GM18507 (cell line): ENCODE results near the gene SIRPB2.

ENCODE experiments used
- DNase-seq: peaks from one replicate; pipeline ENCODE4 v3.0.0; 2011; ENCODE audit warnings: low read depth; ENCODE audit not compliant: insufficient read length; ENCODE audit errors: extremely low spot score
- FAIRE-seq: peaks from 2 replicates; lab custom pipeline; 2011; peaks lifted over from hg19 to GRCh38; lab: Jason Lieb, UNC

Gene SIRPB2

DNA sequence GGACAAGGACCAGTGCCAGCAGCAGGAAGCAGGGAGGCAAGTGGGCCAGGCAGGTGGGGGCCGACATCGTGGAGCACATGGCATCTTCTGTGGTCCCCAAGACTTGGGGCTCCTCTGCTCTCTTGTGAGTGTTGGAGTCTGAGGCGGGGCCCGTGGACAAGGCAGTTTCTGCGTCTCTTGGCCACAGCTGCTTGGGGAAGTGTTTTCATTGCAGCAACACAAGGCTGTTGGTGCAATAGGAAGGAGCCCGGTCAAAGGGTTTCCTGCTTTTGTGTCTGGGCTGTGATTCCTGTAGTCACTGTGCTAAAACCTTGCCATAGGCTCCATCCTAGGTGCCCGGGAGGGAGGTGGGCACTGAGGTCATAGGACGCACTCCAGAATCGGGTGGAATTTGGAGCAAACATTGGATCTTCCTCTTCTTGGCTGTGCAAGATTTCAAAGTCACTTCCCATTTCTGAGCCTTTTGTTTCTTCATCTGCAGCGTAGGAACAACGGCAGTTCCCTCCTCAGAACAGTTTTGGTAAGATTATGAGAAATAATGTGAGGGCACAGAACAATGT lies at the start of gene SIRPB2:
Gene SIRPB2 (minus strand): TSS at position 140 of the 560 bp plus-strand sequence. CDS start 61 bp downstream, at position 79.
- no peak for FAIRE-seq
- DNase-seq: no peak

DNA sequence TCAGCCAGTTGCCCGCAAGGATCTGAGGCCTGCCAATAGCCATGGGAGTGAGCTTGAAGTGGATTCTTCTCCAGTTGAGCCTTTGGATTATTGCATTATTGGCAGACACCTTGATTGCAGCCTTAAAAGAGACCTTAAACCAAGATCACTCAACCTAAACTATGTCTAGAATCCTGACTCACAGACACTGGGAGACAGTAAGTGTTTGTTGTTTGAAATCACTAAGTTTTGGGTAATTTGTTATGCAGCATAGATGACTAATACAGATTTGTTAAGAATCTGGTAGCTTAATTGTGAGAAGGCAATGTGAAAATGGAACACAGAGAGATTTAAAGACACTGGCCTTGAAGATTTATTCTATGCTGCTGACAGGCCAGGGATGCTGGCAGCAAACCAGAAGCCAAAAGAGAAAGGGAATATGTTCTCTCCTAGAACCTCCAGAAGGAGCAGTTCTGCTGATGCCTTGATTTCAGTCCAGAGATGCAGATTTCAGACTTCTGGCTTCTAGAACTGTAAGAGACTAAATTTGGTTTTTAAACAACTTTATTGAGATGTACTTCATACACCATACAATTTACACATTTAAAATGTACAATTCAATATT lies 48.7 kb upstream of the SIRPB2 start:
- DNase-seq (no peak), FAIRE-seq (no peak)

DNA sequence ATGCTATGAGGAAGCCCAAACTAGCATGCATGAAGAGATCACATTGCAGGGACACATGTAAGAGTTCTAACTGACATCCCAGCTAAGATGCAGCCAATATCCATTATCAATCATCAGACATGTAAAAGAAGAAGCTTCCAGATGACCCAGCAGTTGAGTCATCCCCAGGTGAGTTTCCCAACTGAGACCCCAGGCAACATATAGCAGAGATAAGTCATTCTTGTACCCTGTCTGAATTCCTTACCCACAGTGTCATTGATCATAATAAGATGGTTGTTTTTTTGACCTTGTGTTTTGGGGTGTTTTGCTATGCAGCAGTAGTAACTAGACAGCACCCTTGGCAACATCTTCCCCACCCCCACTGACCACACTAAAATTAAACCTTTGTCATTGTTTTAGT lies 47.4 kb upstream of the SIRPB2 start:
- FAIRE-seq (no peak), DNase-seq (no peak)

DNA sequence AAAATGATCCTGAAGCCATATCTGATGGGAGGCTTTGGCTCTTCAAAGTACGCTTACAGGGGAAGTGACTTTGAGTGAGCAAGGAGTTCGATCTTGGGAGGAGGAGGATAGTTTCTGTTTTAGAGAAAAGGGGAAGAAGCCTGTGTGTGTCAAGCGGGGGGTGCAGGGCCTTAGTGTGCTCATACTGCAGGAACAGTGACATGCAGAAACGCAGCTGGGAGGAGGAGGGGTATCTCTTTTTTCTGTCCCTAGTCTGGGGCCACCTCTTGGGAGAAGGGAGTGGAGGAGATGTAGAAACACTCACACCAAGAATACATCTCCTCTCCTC lies 46.5 kb upstream of the SIRPB2 start:
- peak; percentile 81 for FAIRE-seq
- no peak for DNase-seq

DNA sequence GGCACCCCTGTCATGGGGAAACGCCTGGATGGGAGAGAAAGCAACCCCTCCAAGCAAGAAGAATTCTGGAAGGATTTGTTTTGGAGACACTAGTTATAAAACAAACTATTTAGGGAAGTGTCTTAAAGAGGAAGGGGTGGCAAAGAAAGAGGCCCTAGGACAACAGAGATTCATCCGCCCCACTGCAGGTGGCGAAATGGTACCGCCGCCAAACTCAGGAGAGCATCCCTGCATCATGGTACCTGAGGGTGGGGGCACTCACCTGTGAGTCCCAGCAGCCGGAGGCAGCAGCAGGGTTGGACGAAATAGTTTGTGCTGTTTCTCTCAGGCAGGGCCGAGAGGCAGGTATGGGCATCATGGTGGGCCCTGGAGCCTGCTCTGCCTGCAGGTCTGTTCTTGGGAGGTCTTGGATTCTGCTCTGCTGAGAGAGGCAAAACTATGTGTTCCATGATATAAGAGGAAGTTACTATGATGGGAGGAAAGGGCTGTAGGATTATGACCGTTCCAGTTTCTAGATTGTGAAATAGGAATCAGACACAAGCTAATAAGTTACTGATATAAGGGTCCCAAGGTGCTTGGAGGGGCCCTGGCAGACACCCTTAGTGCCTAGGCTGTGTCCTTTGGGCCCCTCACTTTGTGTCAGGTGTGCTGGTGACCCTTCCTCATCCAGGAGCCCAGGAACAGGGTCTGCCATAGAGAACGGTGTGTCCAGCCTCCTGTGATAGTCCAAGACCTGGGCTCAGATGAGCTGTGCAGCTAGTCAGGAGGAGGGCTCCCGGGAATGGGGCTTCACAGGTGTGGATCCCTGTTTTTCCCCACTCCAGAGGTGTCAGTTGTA lies 45.9 kb upstream of the SIRPB2 start:
- DNase-seq (no peak), FAIRE-seq (no peak)

DNA sequence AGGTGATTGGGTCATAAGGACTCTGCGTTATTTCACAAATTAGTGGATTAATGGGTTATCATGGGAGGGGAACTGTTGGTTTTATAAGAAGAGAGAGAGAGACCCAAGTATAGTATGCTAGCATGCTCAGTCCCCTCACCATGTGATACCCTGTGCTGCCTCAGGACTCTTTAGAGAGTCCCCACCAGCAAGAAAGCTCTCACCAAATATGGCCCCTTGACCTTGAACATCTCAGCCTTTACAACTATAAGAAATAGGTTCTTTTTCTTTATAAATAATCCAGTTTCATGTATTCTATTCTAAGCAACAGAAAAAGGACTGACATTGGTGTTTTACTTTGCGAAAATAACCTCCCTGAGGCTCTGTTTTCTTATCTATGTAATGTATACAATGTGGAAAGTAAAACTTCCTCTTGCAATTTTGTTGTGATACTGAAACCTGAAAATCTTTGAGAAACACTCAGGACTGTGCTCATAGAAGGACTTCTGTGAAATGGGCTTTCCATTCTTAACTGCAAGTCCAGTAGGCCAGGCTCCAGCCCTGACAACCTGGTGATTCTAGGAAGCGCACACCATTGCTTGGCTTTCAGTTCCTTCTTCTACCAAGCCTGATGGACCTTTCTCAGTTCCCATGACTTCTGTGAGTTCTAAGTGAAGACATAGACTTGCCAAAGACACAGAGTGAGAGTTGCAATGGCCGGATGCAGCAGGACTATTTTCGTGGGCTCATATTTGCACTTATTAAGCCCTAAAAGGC lies 44.4 kb upstream of the SIRPB2 start:
- peak; percentile 99 for FAIRE-seq
- peak; percentile 37 for DNase-seq

DNA sequence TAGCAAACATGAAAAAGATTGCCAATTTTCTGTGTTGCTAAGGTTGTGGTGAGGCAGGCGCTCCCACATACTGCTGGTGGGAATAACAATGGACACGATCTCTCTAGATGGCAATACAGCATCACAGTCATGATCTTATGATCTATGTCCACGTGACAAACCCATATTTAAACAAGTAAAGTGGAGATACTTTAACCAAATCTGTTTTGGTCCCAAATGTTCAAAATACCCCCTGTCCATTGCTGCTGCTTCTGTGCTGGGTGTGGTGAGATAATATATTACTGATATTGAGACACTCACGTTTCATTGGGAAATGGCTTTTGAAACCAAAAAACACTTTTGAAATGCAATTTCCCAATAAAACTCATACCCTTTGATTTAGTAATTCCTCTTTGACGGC lies 43.3 kb upstream of the SIRPB2 start:
- DNase-seq: no peak
- no peak for FAIRE-seq

DNA sequence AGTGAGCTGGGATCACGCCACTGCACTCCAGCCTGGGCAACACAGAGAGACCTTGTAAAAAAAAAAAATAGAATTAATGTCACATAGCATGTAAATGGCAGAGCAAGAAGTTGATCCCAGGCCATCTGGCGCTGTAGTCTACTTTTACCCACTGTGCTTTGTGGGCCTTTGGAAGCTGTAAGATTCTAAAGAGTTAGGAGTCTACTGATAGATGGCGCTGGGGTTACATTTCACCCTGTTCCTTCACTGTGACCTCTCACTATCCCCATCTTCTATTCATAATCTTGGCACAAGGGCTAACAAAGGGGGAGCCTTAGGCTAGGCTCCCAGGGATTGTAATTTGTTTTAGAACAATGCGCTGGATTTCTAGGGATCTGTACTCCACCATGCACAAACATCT lies 41.8 kb upstream of the SIRPB2 start:
- FAIRE-seq (no peak), DNase-seq (no peak)

DNA sequence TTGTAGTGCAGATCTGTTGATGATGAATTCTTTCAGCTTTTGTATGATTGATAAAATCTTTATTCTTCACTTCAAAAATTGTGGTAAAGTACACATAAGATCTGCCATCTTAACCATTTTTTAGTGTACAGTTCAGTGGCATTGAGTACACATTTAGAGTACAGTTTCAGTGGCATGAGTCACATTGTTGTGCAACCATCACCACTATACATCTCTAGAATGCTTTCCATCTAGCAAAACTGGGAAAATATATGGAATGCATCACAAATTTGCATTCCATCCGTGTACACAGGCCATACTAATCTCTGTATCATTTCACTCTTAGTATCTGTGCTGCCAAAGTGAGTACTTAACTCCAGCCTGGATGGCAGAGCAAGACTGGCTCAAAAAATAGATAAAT lies 37.6 kb upstream of the SIRPB2 start:
- no peak for FAIRE-seq
- no peak for DNase-seq

DNA sequence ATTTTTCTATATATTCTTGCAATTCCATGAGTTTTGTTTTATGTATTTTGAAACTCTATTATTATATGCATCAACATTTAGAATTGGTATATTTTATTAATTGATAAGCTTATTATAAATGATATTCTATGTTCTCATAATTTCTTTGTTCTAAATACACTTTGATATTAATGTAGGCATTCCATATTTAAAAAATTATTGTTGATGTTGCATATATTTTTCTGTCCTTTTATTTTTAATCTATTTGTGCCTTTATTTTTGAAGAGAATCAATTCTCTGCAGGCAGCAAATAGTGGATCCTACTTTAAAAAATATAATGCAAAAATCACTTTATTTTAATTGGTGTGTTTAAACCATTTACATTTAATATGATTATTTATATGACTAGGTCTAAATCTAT lies 36.7 kb upstream of the SIRPB2 start:
- DNase-seq (no peak), FAIRE-seq (no peak)

DNA sequence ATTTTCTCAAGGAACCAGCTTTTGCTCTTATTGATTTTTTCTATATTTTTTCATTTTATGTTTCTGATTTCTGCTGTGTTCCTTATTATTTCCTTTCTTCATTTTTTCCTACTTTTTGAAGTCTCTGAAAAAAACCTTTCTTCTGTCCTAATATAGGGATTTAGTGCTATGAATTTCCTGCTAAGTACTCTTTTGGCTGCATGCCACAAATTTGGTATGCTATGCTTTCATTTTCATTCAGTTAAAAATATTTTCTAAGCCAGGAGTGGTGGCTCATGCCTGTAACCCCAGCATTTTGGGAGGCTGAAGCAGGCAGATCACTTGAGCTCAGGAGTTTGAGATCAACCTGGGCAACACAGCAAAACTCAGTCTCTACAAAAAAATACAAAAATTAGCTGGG lies 35.7 kb upstream of the SIRPB2 start:
- no peak for FAIRE-seq
- DNase-seq: no peak

DNA sequence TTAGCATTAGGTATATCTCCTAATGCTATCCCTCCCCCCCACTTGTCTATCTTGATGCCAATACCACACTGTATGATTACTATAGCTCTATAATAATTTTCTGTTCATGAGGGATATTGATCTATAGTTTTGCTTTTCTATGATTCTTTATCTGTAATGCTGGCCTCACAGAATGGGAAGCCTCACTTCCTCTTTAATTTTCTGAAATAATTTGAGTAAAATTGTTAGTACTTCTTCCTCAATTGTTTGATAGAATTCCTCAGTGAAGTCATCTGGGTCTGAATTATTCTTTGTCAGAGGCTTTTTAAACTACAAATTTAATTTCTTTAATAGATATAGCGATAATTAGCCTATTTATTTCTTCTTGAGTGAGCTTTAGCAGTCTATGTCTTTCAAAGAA lies 35.1 kb upstream of the SIRPB2 start:
- FAIRE-seq (no peak), DNase-seq (no peak)

DNA sequence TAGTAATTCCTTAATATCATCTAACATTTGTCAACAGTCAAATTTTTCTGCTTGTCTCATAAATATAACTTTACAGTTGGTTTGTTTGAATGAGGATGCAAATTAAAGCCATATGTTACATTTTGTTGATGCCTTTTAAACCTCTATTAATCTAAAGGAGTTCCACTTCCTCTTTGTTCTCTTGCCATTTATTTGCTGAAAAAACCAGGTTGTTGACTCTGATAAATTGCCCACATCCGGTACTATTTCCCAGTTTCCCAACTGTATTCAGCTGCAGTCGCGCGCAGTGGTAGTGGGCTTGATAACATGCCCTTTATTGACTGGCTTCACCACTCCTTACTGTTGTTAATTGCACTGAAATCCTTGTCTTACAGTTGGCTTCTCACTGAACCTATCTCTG lies 32.8 kb upstream of the SIRPB2 start:
- FAIRE-seq (peak; percentile 69), DNase-seq (no peak)

DNA sequence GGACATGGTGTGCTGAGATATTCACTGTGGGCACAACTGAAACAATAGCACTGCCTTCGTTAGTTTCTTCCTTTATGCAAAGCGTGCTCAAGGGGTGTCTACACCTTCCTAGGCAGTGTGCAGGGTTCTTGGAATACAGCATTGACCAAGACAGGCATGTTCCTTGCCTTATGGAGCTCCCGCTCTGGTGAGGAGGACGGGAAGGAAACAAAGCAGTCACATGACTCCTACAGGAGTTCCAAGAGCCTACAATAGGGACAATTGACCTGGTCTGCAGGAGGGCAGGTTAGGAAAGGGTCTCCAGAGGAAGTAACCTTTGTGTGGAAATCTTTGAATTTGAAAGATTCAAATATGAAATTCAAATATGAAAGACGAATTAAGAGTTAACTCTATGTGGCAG lies 25.8 kb upstream of the SIRPB2 start:
- no peak for FAIRE-seq
- DNase-seq: no peak

DNA sequence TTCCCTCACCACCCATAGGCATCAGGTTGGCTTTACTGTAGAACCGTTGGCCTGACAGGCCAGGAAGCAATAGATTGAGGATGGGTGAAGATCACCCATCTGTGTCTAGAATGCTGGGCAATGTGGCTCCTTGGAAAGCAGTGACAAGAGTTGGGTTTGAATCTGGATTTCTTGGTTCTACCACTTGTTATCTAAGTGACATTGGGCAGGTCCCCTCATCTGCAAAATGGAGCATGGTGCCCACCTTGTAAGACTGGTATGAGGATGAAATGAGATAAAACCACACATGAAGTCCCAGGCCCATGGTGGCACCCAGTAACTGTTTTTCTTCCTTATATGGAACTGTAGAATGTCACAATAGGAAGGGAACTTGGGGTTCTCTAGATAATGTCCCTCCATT lies 22.6 kb upstream of the SIRPB2 start:
- DNase-seq (no peak), FAIRE-seq (no peak)

DNA sequence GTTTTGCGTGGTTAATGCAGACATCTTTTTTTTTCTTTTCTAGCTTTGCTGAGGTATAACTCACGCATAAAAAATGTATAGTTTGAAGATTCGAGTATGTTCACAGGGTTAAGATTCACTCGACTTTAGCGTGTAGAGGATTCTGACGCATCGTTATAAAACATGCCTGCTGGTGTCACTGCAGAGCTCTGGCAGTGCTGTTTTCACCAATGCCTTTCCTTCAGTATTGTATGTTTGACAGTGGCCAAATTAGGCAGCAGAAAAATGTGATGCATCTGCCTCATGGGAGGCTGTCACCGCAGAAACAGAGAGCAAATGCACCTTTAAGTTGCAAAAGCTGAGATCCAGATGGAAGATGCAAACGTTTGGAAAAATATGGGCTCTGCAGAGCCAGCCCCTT lies 18.0 kb upstream of the SIRPB2 start:
- DNase-seq: no peak
- FAIRE-seq: peak; percentile 64

DNA sequence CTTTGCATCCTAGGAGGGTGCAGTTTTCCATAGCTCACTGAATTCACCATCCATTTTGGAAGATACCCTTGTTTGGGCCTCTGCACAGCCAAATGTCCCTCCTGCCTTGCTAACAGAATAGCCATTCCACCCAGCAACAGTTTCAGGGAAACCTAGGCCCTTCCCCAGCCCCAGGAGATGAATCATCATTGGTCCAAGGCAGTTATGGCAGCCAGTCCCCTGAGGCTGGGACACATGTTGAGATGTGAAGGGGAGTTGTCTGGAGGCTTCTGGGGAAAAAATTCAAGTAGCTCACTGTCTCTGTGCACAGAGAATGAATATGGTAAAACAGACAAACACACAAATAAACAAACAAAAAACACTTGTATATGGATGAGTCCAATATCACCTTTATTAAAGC lies 17.4 kb upstream of the SIRPB2 start:
- DNase-seq (no peak), FAIRE-seq (no peak)

DNA sequence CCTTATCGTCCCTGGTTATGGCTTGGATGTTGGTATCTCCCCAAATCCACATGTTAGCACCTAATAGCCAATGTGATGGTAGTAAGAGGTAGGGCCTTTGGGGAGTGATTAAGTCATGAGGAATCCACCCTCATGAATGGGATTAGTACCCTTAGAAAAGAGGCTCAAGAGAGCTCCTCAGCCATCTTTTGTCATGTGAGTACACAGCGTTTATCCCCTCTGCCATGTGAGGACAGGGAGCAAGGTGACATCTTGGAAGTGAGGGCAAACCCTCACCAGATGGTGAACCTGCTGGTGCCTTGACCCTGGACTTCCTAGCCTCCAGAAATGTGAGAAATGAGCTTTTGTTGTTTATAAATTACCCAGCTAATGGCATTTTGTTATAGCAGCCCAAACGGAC lies 16.1 kb upstream of the SIRPB2 start:
- FAIRE-seq (no peak), DNase-seq (no peak)

DNA sequence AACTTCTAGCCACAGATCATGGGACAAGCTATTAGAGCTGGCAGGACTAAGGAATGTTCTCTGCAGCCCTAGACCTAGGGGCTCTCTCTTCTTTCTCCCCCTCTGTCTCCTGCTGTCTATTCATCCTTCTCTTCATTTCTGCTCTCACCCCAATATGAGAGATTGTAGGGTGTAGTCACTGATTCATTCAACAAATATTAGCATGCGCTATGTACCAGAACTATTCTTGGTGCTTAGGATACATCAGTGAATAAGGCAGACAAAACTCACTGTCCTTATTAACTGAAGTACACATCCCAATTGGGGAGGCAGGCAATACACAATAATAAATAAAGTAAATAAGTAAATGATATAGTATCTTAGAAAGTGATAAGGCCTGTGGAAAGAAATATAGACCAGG lies 14.7 kb upstream of the SIRPB2 start:
- DNase-seq (no peak), FAIRE-seq (no peak)

DNA sequence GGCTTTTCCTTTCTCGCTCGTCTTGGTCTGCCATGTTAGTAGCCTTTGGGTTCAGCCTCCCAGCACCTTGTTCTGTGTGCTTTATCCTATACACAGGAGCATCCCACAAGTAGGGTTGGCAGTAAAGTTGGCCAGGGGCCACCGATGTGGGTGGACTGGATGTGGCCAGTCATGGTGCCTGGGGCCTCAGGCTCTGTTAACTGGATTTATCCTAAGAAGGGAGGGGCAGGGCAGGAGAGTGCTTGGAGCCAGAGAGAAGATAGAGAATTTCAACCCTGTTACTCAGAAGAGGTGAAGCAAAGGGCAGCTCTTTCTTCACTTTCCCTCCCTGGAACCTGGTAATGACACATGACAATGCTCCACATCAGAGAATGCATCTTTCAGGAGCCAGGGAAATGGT lies 14.1 kb upstream of the SIRPB2 start:
- DNase-seq (no peak), FAIRE-seq (no peak)
